Breast epithelium (tissue), 3 donors: ENCODE measurements around the gene GET4.

Source experiments
- POLR2A ChIP-seq: fragments of 450-650 bp; IDR thresholded peaks from one replicate; pipeline ENCODE4 v1.6.1; 2016; ENCODE audit warnings: antibody characterized with exemption, mild to moderate bottlenecking, moderate library complexity
- TF ChIP-seq, protein P1 (sequence below), 3 donors: fragments of 450-650 bp; IDR thresholded peaks; one replicate each; pipeline ENCODE4 v1.5.1; 2016 to 2017; ENCODE audit warnings: antibody characterized with exemption in 3 of 3, mild to moderate bottlenecking in 3 of 3, moderate library complexity in 3 of 3

DNA sequence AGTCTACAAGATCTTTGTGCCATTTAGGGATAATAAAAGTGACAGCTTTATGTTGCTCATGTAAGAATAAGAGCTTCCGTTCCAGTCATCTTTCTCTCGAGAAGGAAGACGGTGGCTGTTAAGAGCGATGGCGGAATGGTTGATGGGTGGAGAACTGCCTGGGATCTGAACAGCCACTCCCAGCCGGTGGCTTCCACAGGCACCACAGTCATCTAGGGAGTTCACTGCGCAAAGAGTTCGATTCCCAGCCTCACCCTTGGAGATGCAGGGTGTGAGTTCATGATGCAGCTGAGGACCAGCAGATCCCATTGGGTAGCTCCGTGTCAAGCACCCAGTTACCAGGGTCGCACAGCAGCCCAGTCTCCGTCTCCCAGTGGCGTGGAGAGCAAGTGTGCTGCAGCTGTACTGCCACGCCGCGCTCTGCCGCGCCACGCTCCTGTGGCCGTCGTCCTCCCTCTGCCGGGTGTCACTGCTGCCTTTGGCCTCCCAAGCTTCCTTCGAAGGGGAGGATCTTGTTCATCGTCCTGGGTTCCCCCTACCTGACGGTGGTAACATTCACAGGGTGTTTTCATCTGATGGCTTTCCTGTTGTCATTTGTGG is 36.3 kb upstream of the GET4 start:
- TF ChIP-seq, protein P1, sequence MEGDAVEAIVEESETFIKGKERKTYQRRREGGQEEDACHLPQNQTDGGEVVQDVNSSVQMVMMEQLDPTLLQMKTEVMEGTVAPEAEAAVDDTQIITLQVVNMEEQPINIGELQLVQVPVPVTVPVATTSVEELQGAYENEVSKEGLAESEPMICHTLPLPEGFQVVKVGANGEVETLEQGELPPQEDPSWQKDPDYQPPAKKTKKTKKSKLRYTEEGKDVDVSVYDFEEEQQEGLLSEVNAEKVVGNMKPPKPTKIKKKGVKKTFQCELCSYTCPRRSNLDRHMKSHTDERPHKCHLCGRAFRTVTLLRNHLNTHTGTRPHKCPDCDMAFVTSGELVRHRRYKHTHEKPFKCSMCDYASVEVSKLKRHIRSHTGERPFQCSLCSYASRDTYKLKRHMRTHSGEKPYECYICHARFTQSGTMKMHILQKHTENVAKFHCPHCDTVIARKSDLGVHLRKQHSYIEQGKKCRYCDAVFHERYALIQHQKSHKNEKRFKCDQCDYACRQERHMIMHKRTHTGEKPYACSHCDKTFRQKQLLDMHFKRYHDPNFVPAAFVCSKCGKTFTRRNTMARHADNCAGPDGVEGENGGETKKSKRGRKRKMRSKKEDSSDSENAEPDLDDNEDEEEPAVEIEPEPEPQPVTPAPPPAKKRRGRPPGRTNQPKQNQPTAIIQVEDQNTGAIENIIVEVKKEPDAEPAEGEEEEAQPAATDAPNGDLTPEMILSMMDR (IDR thresholded peaks at IDR 0.05), result no peak
- TF ChIP-seq POLR2A, result no peak
